Activated B cell treated with CpG ODN at 0.5 μM for 24 hours (primary cell): Measurements from ENCODE around the gene REV3L. TPM values are rescaled to one million over a fixed set of nuclear protein-coding genes. Genes with fewer than 3 reads are reported as not detected.
A peak's percentile ranks its signal among the peaks of the same experiment; 100 is the strongest.
"Not testable (repeated sequence)": the region's sequence is repeated elsewhere in the genome, so short reads cannot be mapped to it uniquely, and the experiment has no call there.

Source experiments
- ATAC-seq: fragments of 200-7000 bp; cut with Tn5 transposase; one replicate; pipeline ENCODE4 v1.10.0; 2021; ENCODE audit warnings: low read depth, mild to moderate bottlenecking, moderate library complexity
- CTCF ChIA-PET: fragments of 350-600 bp; sonication (Branson Sonifier 250); formaldehyde crosslinking; loops from one replicate; lab custom pipeline; 2021; ENCODE audit warnings: antibody characterized with exemption; lab: Charles Lee
- POLR2A ChIA-PET: fragments of 350-600 bp; sonication (Branson Sonifier 250); formaldehyde crosslinking; loops from one replicate; lab custom pipeline; 2021; ENCODE audit warnings: antibody characterized with exemption; lab: Charles Lee
- DNase-seq: peaks from one replicate; pipeline ENCODE4 v3.0.0; 2022
- H3K27ac Mint-ChIP-seq: one replicate; pipeline ENCODE4 v1.8.0; 2020; ENCODE audit warnings: mixed read lengths
- H3K27me3 Mint-ChIP-seq: one replicate; pipeline ENCODE4 v1.8.0; 2021; ENCODE audit warnings: mixed read lengths
- H3K36me3 Mint-ChIP-seq: one replicate; pipeline ENCODE4 v1.8.0; 2021; ENCODE audit warnings: low read depth, mixed read lengths
- H3K4me1 Mint-ChIP-seq: one replicate; pipeline ENCODE4 v1.8.0; 2021; ENCODE audit warnings: mixed read lengths
- H3K4me3 Mint-ChIP-seq: one replicate; pipeline ENCODE4 v1.8.0; 2020; ENCODE audit warnings: mild to moderate bottlenecking, mixed read lengths
- H3K9me3 Mint-ChIP-seq: one replicate; pipeline ENCODE4 v1.8.0; 2020; ENCODE audit warnings: mixed read lengths
- intact Hi-C: fragments of 100-400 bp; cut with micrococcal nuclease; formaldehyde crosslinking; loops from one replicate; pipeline ENCODE4 v1.15.1; 2024
- total RNA-seq: library from RNA; stranded (reverse); gene quantifications from 2 replicates; pipeline ENCODE4 v1.2.3, GENCODE V29; 2022
- TF ChIP-seq, protein P1 (sequence below): fragments of 200-600 bp; IDR thresholded peaks from one replicate; pipeline ENCODE4 v1.8.0; 2022; ENCODE audit warnings: antibody characterized with exemption, mild to moderate bottlenecking

The REV3L gene
- total RNA-seq, 1 donor from 2014 or later = 20.0 TPM

DNA sequence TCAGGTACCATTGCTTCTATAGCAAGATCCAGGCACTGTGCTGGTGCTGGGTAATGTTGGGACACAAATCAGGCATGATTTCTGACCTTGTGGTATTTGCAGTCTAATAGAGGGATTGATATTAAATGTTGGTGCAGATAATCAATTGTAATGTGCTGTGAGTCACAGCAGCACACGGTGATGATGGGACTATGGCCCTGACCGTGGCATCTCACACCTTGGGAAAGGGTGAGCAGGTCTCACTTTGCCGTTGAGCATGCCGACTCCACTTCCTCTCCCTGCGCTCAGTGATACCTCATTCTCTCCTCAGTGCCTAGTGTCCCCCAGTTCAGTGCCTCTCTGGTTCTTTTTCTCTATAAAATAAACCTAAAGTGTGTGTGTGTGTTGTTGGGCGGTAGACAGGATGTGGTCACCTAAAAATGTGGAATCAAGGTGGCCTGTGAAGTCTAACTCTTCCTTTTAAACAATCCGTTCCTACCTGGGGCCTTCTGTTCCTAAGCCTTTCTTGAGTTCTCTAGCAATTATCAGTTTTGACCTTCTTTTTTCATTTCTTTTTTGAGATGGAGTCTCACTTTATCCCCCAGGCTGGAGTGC, 188.5 kb downstream of the REV3L start:
- intact Hi-C loops = no loop called here
- ChIA-PET CTCF (no interaction called here), POLR2A (no interaction called here)
- Mint-ChIP-seq H3K27me3 (no peaks in the 10 kb centered on the region), H3K4me1 (peaks cover 10% of the 10 kb centered on the region), H3K27ac (no peak overlapping the region), H3K4me3 (no peak overlapping the region), H3K36me3 (peaks cover 16% of the 10 kb centered on the region), H3K9me3 (no peaks in the 10 kb centered on the region)
- ATAC-seq (no peak), DNase-seq (no peak)
- TF ChIP-seq, protein P1, sequence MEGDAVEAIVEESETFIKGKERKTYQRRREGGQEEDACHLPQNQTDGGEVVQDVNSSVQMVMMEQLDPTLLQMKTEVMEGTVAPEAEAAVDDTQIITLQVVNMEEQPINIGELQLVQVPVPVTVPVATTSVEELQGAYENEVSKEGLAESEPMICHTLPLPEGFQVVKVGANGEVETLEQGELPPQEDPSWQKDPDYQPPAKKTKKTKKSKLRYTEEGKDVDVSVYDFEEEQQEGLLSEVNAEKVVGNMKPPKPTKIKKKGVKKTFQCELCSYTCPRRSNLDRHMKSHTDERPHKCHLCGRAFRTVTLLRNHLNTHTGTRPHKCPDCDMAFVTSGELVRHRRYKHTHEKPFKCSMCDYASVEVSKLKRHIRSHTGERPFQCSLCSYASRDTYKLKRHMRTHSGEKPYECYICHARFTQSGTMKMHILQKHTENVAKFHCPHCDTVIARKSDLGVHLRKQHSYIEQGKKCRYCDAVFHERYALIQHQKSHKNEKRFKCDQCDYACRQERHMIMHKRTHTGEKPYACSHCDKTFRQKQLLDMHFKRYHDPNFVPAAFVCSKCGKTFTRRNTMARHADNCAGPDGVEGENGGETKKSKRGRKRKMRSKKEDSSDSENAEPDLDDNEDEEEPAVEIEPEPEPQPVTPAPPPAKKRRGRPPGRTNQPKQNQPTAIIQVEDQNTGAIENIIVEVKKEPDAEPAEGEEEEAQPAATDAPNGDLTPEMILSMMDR = no peak

DNA sequence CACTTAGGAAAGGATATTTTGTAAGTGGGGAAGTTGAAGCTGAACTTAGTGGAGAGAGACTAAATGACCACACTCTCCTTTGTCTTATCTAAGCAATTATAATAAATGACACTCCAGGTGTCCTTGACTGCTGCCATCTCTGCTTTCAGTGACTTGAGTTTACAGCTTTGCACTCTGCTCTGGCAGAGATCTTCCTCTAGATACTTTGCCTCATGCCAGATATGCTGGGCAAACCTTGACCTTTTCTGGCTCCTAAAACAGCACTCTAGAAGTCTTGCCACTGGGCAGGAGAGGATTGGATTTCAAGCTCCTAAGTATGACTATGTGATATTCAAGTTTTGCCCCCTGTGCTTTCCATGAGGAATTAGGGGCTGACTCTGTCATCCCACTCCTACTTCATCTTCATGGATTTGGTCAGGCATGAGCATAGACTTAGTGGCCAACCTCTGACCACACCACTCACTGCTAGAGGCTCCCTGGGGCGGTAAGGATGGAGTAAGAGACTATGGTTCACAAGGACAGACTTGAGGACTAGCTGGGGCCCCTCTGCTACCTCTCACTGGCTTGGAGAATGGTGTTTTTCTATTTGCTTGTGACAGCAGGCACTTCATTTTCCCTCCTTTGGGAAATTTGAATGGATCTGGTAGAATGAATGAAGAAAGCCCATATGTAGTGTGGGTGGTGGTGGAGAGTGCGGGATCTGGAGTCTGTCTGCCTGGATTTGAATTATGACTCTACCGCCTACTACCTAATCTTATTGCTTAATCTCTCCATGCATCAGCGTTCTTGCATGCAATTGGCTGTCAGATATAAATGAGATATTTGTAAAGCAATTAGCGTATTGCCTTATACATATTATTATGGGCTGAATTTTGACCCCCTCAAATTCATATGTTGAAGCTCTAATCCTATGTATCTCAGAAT, 191.4 kb downstream of the REV3L start:
- H3K4me1 Mint-ChIP-seq = peaks cover 10% of the 10 kb centered on the region
- intact Hi-C loops = no loop called here
- H3K9me3 Mint-ChIP-seq = no peaks in the 10 kb centered on the region
- ATAC-seq (no peak), DNase-seq (no peak)
- POLR2A ChIA-PET = no interaction called here
- H3K4me3 Mint-ChIP-seq = no peak overlapping the region
- TF ChIP-seq, protein P1 = no peak
- CTCF ChIA-PET = interaction anchor here (1.3 kb wide), 1 partner anchor 187 kb away, joined by 4 read pairs; no protein-coding TSS in a partner anchor
- no peak overlapping the region for H3K27ac Mint-ChIP-seq
- peaks cover 16% of the 10 kb centered on the region for H3K36me3 Mint-ChIP-seq
- no peaks in the 10 kb centered on the region for H3K27me3 Mint-ChIP-seq

DNA sequence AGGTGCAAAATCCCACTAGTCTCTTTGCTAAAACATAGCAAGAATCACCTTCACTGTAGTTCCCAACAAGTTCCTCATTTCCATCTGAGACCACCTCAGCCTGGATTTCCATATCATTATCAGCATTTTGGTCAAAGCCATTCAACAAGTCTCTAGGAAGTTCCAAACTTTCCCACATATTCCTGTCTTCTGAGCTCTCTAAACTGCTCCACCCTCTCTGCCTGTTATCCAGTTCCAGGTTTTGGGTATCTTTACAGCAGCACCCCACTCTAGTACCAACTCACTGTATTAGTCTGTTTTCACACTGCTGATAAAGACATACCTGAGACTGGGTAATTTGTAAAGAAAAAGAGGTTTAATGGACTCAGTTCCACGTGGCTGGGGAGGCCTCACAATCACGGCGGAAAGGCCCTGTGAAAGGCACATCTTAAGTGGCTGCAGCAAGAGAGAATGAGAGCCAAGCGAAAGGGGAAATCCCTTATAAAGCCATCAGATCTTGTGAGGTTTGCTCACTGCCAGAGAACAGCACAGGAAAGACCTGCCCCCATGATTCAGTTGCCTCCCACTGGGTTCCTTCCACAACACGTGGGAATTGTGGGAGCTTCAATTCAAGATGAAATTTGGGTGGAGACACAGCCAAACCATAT, 192.2 kb downstream of the REV3L start:
- DNase-seq, H3K4me3 Mint-ChIP-seq, H3K9me3 Mint-ChIP-seq, H3K27me3 Mint-ChIP-seq, POLR2A ChIA-PET, H3K4me1 Mint-ChIP-seq, intact Hi-C loops: not testable (repeated sequence)
- CTCF ChIA-PET = interaction anchor here (1.3 kb wide), 1 partner anchor 188 kb away, joined by 4 read pairs; no protein-coding TSS in a partner anchor
- ATAC-seq = peak; percentile 62
- Mint-ChIP-seq H3K27ac (peak overlapping the region; percentile 18), H3K36me3 (peaks cover 17% of the 10 kb centered on the region)

DNA sequence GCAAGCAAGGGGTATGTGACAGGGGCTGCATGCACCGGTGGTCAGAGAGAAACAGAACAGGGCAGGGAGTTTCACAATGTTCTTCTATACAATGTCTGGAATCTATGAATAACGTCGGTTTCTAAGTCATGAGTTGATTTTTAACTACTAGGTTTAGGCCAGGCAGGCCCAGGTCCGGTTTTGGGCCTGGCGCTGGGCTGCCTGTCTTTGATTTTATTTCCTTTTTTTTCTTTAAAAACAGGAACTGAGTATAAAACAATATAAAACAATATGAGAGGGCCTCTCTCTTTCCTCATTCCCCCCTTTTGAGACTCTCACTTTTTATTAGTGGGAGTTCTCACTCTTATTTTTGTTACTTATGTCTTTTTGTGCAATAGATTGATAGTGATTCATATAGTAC, 198.7 kb downstream of the REV3L start:
- ATAC-seq, DNase-seq, H3K9me3 Mint-ChIP-seq, H3K27me3 Mint-ChIP-seq, POLR2A ChIA-PET, H3K4me3 Mint-ChIP-seq, CTCF ChIA-PET, intact Hi-C loops: not testable (repeated sequence)
- Mint-ChIP-seq H3K27ac (peak overlapping the region; percentile 71), H3K4me1 (peaks cover 19% of the 10 kb centered on the region), H3K36me3 (peaks cover 48% of the 10 kb centered on the region)

DNA sequence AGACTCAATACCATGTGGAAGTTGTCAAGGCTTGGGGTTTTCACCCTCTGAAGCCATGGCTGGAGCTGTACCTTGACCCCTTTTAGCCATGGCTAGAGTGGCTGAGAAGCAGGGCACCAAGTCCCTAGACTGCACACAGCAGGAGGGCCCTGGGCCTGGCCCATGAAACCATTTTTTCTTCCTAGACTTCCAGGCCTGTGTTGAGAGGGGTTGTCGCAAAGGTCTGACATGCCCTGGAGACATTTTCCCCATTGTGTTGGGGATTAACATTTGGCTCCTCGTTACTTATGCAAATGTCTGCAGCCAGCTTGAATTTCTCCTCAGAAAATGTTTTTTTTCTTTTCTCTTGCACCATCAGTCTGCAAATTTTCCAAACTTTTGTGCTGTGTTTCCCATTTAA, 199.3 kb downstream of the REV3L start:
- Mint-ChIP-seq H3K27me3 (no peaks in the 10 kb centered on the region), H3K36me3 (peaks cover 52% of the 10 kb centered on the region), H3K4me1 (peaks cover 19% of the 10 kb centered on the region), H3K4me3 (no peak overlapping the region), H3K27ac (peak overlapping the region; percentile 71), H3K9me3 (no peaks in the 10 kb centered on the region)
- DNase-seq = no peak
- POLR2A ChIA-PET = no interaction called here
- TF ChIP-seq, protein P1 = no peak
- intact Hi-C loops = no loop called here
- no peak for ATAC-seq
- CTCF ChIA-PET = no interaction called here
